DOHH2 (cell line): ENCODE results near the gene ARSD.

Experiments used
- CTCF ChIP-seq: fragments of 200-600 bp; sonication (generic); IDR thresholded peaks from one replicate; pipeline ENCODE4 v1.5.1; 2014; ENCODE audit warnings: antibody characterized with exemption, mild to moderate bottlenecking, low read depth, low read length; ENCODE audit not compliant: poor library complexity, severe bottlenecking
- EZH2phosphoT487 ChIP-seq: fragments of 200-600 bp; sonication (generic); IDR thresholded peaks from 2 replicates; pipeline ENCODE4 v1.6.1; 2017; ENCODE audit warnings: borderline replicate concordance, mild to moderate bottlenecking, antibody characterized with exemption, low read length, moderate library complexity, mixed read lengths

- TF ChIP-seq CTCF: no peak
- TF ChIP-seq EZH2phosphoT487: no peak
These were observed 7.9 kb downstream of the ARSD start for GRCh38 chrX:2921193-2921592.
